HUES48 (cell line): ENCODE measurements around the gene TMEM42.

ENCODE experiments used
- H3K27ac ChIP-seq: one replicate; pipeline ENCODE4 v1.7.0; 2013; ENCODE audit warnings: low read depth, low read length, inconsistent platforms
- H3K27me3 ChIP-seq: 2 replicates; pipeline ENCODE4 v1.6.1; 2013; ENCODE audit warnings: mild to moderate bottlenecking, low read length; ENCODE audit not compliant: control insufficient read depth, insufficient read depth
- H3K36me3 ChIP-seq: 2 replicates; pipeline ENCODE4 v1.6.1; 2013; ENCODE audit warnings: low read length; ENCODE audit not compliant: control insufficient read depth, insufficient read depth
- H3K4me1 ChIP-seq: 2 replicates; pipeline ENCODE4 v1.6.1; 2013; ENCODE audit warnings: mild to moderate bottlenecking, low read length; ENCODE audit not compliant: control insufficient read depth, insufficient read depth
- H3K4me3 ChIP-seq: 2 replicates; pipeline ENCODE4 v1.5.1; 2013; ENCODE audit warnings: mild to moderate bottlenecking, low read depth, low read length
- H3K9ac ChIP-seq: 2 replicates; pipeline ENCODE4 v1.6.1; 2013; ENCODE audit warnings: mild to moderate bottlenecking, low read depth, low read length, moderate library complexity
- H3K9me3 ChIP-seq: 2 replicates; pipeline ENCODE4 v1.6.1; 2013; ENCODE audit warnings: low read length; ENCODE audit not compliant: control insufficient read depth, insufficient read depth

Gene TMEM42

DNA sequence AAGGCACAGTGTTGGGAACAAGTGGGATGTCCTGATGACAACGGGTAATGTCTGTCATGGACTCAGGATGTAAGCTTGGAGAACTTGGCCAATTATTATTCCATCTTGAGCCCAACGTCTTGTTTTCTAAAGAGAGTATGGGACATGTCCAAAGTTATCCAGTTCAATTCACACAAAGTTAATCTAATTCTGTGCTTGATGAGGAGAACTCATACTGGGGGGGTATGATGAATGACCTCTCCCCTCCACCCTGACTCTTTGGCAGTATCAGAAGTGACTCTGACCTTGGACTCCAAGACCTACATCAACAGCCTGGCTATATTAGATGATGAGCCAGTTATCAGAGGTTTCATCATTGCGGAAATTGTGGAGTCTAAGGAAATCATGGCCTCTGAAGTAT, 49.0 kb downstream of the TMEM42 start:
- Histone ChIP-seq H3K27ac (no peak overlapping the region), H3K9me3 (peaks cover 7% of the 10 kb centered on the region; the same call in 1 of the 2 replicates), H3K36me3 (no peaks in the 10 kb centered on the region), H3K27me3 (no peaks in the 10 kb centered on the region), H3K4me1 (no peaks in the 10 kb centered on the region), H3K9ac (no peak overlapping the region), H3K4me3 (no peak overlapping the region)

- Histone ChIP-seq H3K4me3 (no peak overlapping the region), H3K9me3 (no peaks in the 10 kb centered on the region), H3K9ac (no peak overlapping the region), H3K27ac (no peak overlapping the region), H3K4me1 (no peaks in the 10 kb centered on the region), H3K27me3 (no peaks in the 10 kb centered on the region), H3K36me3 (0 out of 2 replicates have a peak, but pooled peaks cover 4% of the 10 kb centered on the region)
Measured at GRCh38 chr3:44913868-44914468, 52.3 kb downstream of the TMEM42 start.

GRCh38 chr3:44914936-44915335, 53.2 kb downstream of the TMEM42 start:
- Histone ChIP-seq H3K27ac (no peak overlapping the region), H3K27me3 (no peaks in the 10 kb centered on the region), H3K4me3 (no peak overlapping the region), H3K36me3 (peaks cover 8% of the 10 kb centered on the region; the same call in 1 of the 2 replicates), H3K9me3 (no peaks in the 10 kb centered on the region), H3K9ac (no peak overlapping the region), H3K4me1 (no peaks in the 10 kb centered on the region)
